RWPE2 (cell line): ENCODE data around the gene ZDHHC13.

ENCODE experiments used
- ATAC-seq: fragments of 200-7000 bp; cut with Tn5 transposase; 3 replicates; pipeline ENCODE4 v1.9.1; 2021; ENCODE audit warnings: low read depth
- DNase-seq: peaks from one replicate; pipeline ENCODE4 v3.0.0-alpha.2; 2020; ENCODE audit warnings: low spot score
- H3K27ac ChIP-seq: fragments of 450-650 bp; 2 replicates; pipeline ENCODE4 v1.5.1; 2017; ENCODE audit warnings: mild to moderate bottlenecking; ENCODE audit not compliant: poor library complexity, severe bottlenecking
- H3K27me3 ChIP-seq: fragments of 250-450 bp; sonication (Bioruptor Pico); 2 replicates; pipeline ENCODE4 v1.5.1; 2021; ENCODE audit warnings: mild to moderate bottlenecking, moderate library complexity; ENCODE audit not compliant: insufficient read depth, poor library complexity, severe bottlenecking
- H3K36me3 ChIP-seq: fragments of 250-450 bp; sonication (Bioruptor Pico); 2 replicates; pipeline ENCODE4 v1.5.1; 2020; ENCODE audit warnings: low read depth, mild to moderate bottlenecking, moderate library complexity
- H3K4me1 ChIP-seq: fragments of 250-450 bp; sonication (Bioruptor Pico); 2 replicates; pipeline ENCODE4 v1.5.1; 2021; ENCODE audit warnings: mild to moderate bottlenecking, moderate library complexity; ENCODE audit not compliant: insufficient read depth, poor library complexity, severe bottlenecking
- H3K4me3 ChIP-seq: fragments of 250-450 bp; sonication (Bioruptor Pico); 2 replicates; pipeline ENCODE4 v1.5.1; 2021; ENCODE audit warnings: mild to moderate bottlenecking, moderate library complexity; ENCODE audit not compliant: severe bottlenecking
- H3K9me3 ChIP-seq: fragments of 250-450 bp; sonication (Bioruptor Pico); 2 replicates; pipeline ENCODE4 v1.5.1; 2021; ENCODE audit warnings: mild to moderate bottlenecking, moderate library complexity; ENCODE audit not compliant: severe bottlenecking
- CTCF ChIP-seq: fragments of 450-650 bp; IDR thresholded peaks from one replicate; pipeline ENCODE4 v1.5.1; 2017; ENCODE audit warnings: mild to moderate bottlenecking, moderate library complexity; ENCODE audit not compliant: poor library complexity, severe bottlenecking

The ZDHHC13 gene

GRCh38 chr11:19185516-19186052 lies 68.6 kb downstream of the ZDHHC13 start:
- no peaks in the 10 kb centered on the region for H3K36me3 ChIP-seq
- no peaks in the 10 kb centered on the region for H3K27me3 ChIP-seq
- H3K4me1 ChIP-seq: no peaks in the 10 kb centered on the region
- ATAC-seq (no peak), DNase-seq (no peak)
- no peak overlapping the region for H3K27ac ChIP-seq
- H3K9me3 ChIP-seq: no peaks in the 10 kb centered on the region
- TF ChIP-seq CTCF: no peak
- H3K4me3 ChIP-seq: no peak overlapping the region

GRCh38 chr11:19187114-19187832 lies 70.3 kb downstream of the ZDHHC13 start:
- no peak for ATAC-seq
- H3K9me3 ChIP-seq: no peaks in the 10 kb centered on the region
- H3K36me3 ChIP-seq: no peaks in the 10 kb centered on the region
- no peak for DNase-seq
- no peak overlapping the region for H3K27ac ChIP-seq
- H3K4me3 ChIP-seq: no peak overlapping the region
- H3K4me1 ChIP-seq: no peaks in the 10 kb centered on the region
- no peak for TF ChIP-seq CTCF
- no peaks in the 10 kb centered on the region for H3K27me3 ChIP-seq

GRCh38 chr11:19187833-19188258 lies 70.9 kb downstream of the ZDHHC13 start:
- TF ChIP-seq CTCF: no peak
- no peaks in the 10 kb centered on the region for H3K4me1 ChIP-seq
- H3K36me3 ChIP-seq: no peaks in the 10 kb centered on the region
- ATAC-seq: no peak
- H3K27me3 ChIP-seq: no peaks in the 10 kb centered on the region
- H3K27ac ChIP-seq: no peak overlapping the region
- H3K9me3 ChIP-seq: no peaks in the 10 kb centered on the region
- H3K4me3 ChIP-seq: no peak overlapping the region
- no peak for DNase-seq

GRCh38 chr11:19191530-19192169 lies 74.7 kb downstream of the ZDHHC13 start:
- Histone ChIP-seq H3K27me3 (no peaks in the 10 kb centered on the region), H3K9me3 (no peaks in the 10 kb centered on the region), H3K36me3 (no peaks in the 10 kb centered on the region), H3K4me3 (no peak overlapping the region), H3K27ac (no peak overlapping the region), H3K4me1 (no peaks in the 10 kb centered on the region)
- no peak for DNase-seq
- no peak for ATAC-seq
- no peak for TF ChIP-seq CTCF

GRCh38 chr11:19193916-19194315 lies 76.9 kb downstream of the ZDHHC13 start:
- no peak for DNase-seq
- Histone ChIP-seq H3K4me1 (no peaks in the 10 kb centered on the region), H3K27ac (no peak overlapping the region), H3K9me3 (no peaks in the 10 kb centered on the region), H3K4me3 (no peak overlapping the region), H3K36me3 (no peaks in the 10 kb centered on the region), H3K27me3 (no peaks in the 10 kb centered on the region)
- ATAC-seq: no peak
- no peak for TF ChIP-seq CTCF
